C4-2B (cell line): Measurements from ENCODE around the gene TEX9.

Experiments used
- H3K27ac ChIP-seq: fragments of 450-650 bp; 2 replicates; pipeline ENCODE4 v1.5.1; 2017
- CTCF ChIP-seq: fragments of 450-650 bp; conservative IDR thresholded peaks from 2 replicates; pipeline ENCODE4 v1.5.1; 2017; ENCODE audit warnings: mild to moderate bottlenecking
- ZFX ChIP-seq: fragments of 450-650 bp; IDR thresholded peaks from 2 replicates; pipeline ENCODE4 v1.6.1; 2017

Gene TEX9

GRCh38 chr15:56344336-56344735 lies 20.9 kb upstream of the TEX9 start:
- no peak for TF ChIP-seq ZFX
- no peak for TF ChIP-seq CTCF

GRCh38 chr15:56346414-56346813 lies 18.8 kb upstream of the TEX9 start:
- TF ChIP-seq CTCF (no peak), ZFX (no peak)
- no peak overlapping the region for H3K27ac ChIP-seq

More at GRCh38 chr15:56344336-56344735, 20.9 kb upstream of the TEX9 start:
- no peak overlapping the region for H3K27ac ChIP-seq

- TF ChIP-seq ZFX (no peak), CTCF (no peak)
- no peak overlapping the region for H3K27ac ChIP-seq
These were observed 15.7 kb upstream of the TEX9 start for GRCh38 chr15:56349554-56349953.

GRCh38 chr15:56351353-56351752 lies 13.9 kb upstream of the TEX9 start:
- no peak overlapping the region for H3K27ac ChIP-seq
- TF ChIP-seq CTCF (no peak), ZFX (no peak)

- H3K27ac ChIP-seq: no peak overlapping the region
These were observed 13.2 kb upstream of the TEX9 start for GRCh38 chr15:56351957-56352506.

GRCh38 chr15:56353119-56353518 lies 12.1 kb upstream of the TEX9 start:
- no peak overlapping the region for H3K27ac ChIP-seq
- TF ChIP-seq ZFX (no peak), CTCF (no peak)

More at GRCh38 chr15:56351957-56352506, 13.2 kb upstream of the TEX9 start:
- TF ChIP-seq ZFX: no peak
- no peak for TF ChIP-seq CTCF

- TF ChIP-seq ZFX: no peak
- no peak for TF ChIP-seq CTCF
- no peak overlapping the region for H3K27ac ChIP-seq
These were observed 11.5 kb upstream of the TEX9 start for GRCh38 chr15:56353740-56354139.
